Omental fat pad (tissue), 4 donors: Measurements from ENCODE around the gene FAM180A. TPM values are rescaled to one million over a fixed set of nuclear protein-coding genes. Genes with fewer than 3 reads are reported as not detected.
"Not testable (repeated sequence)": the region's sequence is repeated elsewhere in the genome, so short reads cannot be mapped to it uniquely, and the experiment has no call there.

Experiments
- ATAC-seq: fragments of 150-250 bp; one replicate; pipeline ENCODE4 v1.9.1; 2016; ENCODE audit warnings: mild to moderate bottlenecking, moderate library complexity; ENCODE audit not compliant: low FRiP score
- DNase-seq: peaks from one replicate; pipeline ENCODE4 v3.0.0-alpha.2; 2019; ENCODE audit warnings: low spot score
- CTCF ChIP-seq, 3 donors: fragments of 450-650 bp; IDR thresholded peaks; one replicate each; pipeline ENCODE4 v1.5.1; 2016 to 2017; ENCODE audit warnings: antibody characterized with exemption in 3 of 3, mild to moderate bottlenecking in 3 of 3, moderate library complexity in 2 of 3
- total RNA-seq, 4 donors: library from RNA; depleted of rRNA; stranded (reverse); fragments of >200 nt; gene quantifications; one replicate each; pipeline ENCODE4 v1.1.0, GENCODE V29; 2016

The FAM180A gene
- total RNA-seq, 4 donors from 2014 or later = 1.9 to 30.5 (median 9.8) TPM

GRCh38 chr7:135742371-135742770 lies 6.2 kb downstream of the FAM180A start:
- DNase-seq (no peak), ATAC-seq (no peak)
- TF ChIP-seq CTCF (IDR thresholded peaks at IDR 0.05) = no peak

- ATAC-seq (no peak), DNase-seq (no peak)
- no peak for TF ChIP-seq CTCF (IDR thresholded peaks at IDR 0.05)
These were observed 6.7 kb downstream of the FAM180A start for GRCh38 chr7:135741905-135742304.

- no peak for TF ChIP-seq CTCF (IDR thresholded peaks at IDR 0.05)
- DNase-seq (no peak), ATAC-seq (no peak)
These were observed 7.7 kb downstream of the FAM180A start for GRCh38 chr7:135740889-135741288.

GRCh38 chr7:135737306-135737647 lies 11.3 kb downstream of the FAM180A start:
- not testable (repeated sequence) for ATAC-seq, DNase-seq

- no peak for TF ChIP-seq CTCF (IDR thresholded peaks at IDR 0.05)
- ATAC-seq (no peak), DNase-seq (no peak)
These were observed 11.9 kb downstream of the FAM180A start for GRCh38 chr7:135736586-135737305.

- no peak for TF ChIP-seq CTCF (IDR thresholded peaks at IDR 0.05)
- no peak for ATAC-seq
- DNase-seq = no peak
These were observed 14.3 kb downstream of the FAM180A start for GRCh38 chr7:135734343-135734689.

GRCh38 chr7:135733603-135734342 lies 14.8 kb downstream of the FAM180A start:
- DNase-seq = no peak
- ATAC-seq = no peak
- no peak for TF ChIP-seq CTCF (IDR thresholded peaks at IDR 0.05)
